Left ventricle myocardium superior (tissue), 1 donor: ENCODE measurements around the gene CAPZB. TPM values are rescaled to one million over a fixed set of nuclear protein-coding genes. Genes with fewer than 3 reads are reported as not detected.

Experiments used
- total RNA-seq: library from RNA; stranded (reverse); fragmentation: NEBNext Ultra II Directional; extraction: Animal tissue kit (Norgen Biotek cat#: 25700); gene quantifications from one replicate; pipeline ENCODE4 v1.2.1, GENCODE V29; 2021
- donor health status: DM: no; HTN: yes; CAD: no; lungs with severe emphysema.

CAPZB gene
- total RNA-seq, 1 donor from 2014 or later = 252 TPM

Other genes with a start within 250 kb of the CAPZB start
- gene EMC1, start 234.0 kb downstream of the CAPZB start, total RNA-seq = 29.3 TPM
- 10.2 TPM for gene MRTO4, start 233.7 kb downstream of the CAPZB start, total RNA-seq
- gene AKR7A3, start 196.8 kb downstream of the CAPZB start, total RNA-seq = 0.20 TPM
- gene AKR7A2, start 173.4 kb downstream of the CAPZB start, total RNA-seq = 48.7 TPM
- gene SLC66A1, start 173.2 kb downstream of the CAPZB start, total RNA-seq = 7.5 TPM
- gene NBL1, start 158.8 kb upstream of the CAPZB start, total RNA-seq = 49.1 TPM
- not detected for gene HTR6, start 179.3 kb upstream of the CAPZB start, total RNA-seq